Posterior cingulate gyrus (tissue), 11 donors: ENCODE results near the gene KLHDC3.
"Not testable (repeated sequence)": the region's sequence is repeated elsewhere in the genome, so short reads cannot be mapped to it uniquely, and the experiment has no call there.

ENCODE experiments used
- DNase-seq, 10 donors: peaks; one replicate each; pipeline versions ENCODE4 v3.0.0 to v3.0.0-alpha.2; 2020 to 2021; ENCODE audit warnings: mixed read lengths in 3 of 10
- intact Hi-C: fragments of 100-400 bp; cut with DNase I; formaldehyde crosslinking; loops from one replicate; pipeline ENCODE4 v1.15.1; 2023

KLHDC3 gene

GRCh38 chr6:42987533-42988451 is 26.3 kb upstream of the KLHDC3 start:
- intact Hi-C loops = loop anchor here (10.0 kb wide), 1 partner anchor 67 kb away; the partner anchor contains the start of genes CUL7, KLC4 and MRPL2
- DNase-seq = peak in 2 of 10 donors; percentile 26 to 35

- intact Hi-C loops = loop anchor here (10.0 kb wide), 1 partner anchor 66 kb away; the partner anchor contains the start of genes CUL7, KLC4 and MRPL2
- peak in 1 of 10 donors; percentile 29 for DNase-seq
Observed at GRCh38 chr6:42988486-42989020, 25.5 kb upstream of the KLHDC3 start.

GRCh38 chr6:42989923-42990322 is 24.1 kb upstream of the KLHDC3 start:
- peak in 1 of 10 donors; percentile 14 for DNase-seq
- intact Hi-C loops = loop anchor here (10.0 kb wide), 1 partner anchor 65 kb away; the partner anchor contains the start of genes CUL7, KLC4 and MRPL2

- intact Hi-C loops = no loop called here
- no peak for DNase-seq
Observed at GRCh38 chr6:42993445-42993844, 20.6 kb upstream of the KLHDC3 start.

DNA sequence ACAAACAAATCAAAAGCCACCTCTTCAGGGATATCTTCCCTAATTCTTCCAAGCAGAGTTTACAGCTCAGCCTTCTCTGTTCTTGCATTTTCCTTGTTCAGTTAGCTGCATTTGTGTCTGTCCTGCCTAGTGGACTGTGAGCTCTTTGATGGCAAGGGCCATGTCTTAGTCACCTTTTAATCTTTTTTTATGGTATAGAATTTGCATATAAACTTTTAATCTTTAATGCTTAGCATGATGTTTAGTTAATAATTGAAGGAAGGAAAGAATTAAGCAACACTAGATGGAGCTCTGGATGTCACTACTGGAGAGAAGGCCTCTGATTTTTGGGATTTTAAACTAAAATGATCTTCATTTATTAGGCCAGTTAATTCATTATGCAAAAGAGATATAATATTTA is 17.5 kb upstream of the KLHDC3 start:
- DNase-seq = peak in 1 of 10 donors; percentile 16
- intact Hi-C loops = no loop called here

GRCh38 chr6:42998205-42998604 is 15.8 kb upstream of the KLHDC3 start:
- intact Hi-C loops = not testable (repeated sequence)
- DNase-seq = peak in 1 of 10 donors; percentile 8

DNA sequence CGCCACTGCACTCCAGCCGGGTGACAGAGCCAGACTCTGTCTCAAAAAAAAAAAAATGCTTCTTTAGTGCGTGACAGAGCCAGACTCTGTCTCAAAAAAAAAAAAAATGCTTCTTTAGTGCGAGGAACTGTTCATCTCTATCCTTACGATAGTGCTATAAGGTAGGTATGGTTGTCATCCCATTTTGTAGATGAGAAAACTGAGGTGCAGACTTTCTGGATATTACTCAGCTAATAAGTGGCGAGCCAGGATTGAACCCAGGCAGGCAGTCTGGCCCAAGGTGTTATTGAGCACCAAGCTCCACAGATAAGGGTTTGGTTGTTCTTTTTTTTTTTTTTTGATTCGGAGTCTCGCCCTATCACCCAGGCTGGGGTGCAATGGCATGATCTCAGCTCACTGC is 12.2 kb upstream of the KLHDC3 start:
- intact Hi-C loops = no loop called here
- DNase-seq = peak in 1 of 10 donors; percentile 9

DNA sequence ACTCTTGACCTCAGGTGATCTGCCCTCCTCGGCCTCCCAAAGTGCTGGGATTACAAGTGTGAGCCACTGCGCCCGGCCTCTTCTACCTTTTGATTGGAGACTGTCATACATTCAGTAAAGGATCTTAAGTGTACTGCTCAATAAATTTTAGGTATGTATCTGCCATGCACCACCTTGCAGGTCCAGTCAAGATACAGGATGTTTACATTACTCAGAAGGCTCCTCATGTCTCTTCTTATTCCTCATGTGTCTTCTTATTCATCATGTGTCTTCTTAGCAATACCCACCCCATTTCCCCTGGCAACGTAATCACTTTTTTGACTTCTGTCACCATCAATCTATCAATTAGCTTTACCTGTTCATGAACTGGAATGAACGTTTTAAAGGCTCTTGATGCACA is 8.2 kb upstream of the KLHDC3 start:
- intact Hi-C loops = no loop called here
- DNase-seq = peak in 2 of 10 donors; percentile 24 to 31

DNA sequence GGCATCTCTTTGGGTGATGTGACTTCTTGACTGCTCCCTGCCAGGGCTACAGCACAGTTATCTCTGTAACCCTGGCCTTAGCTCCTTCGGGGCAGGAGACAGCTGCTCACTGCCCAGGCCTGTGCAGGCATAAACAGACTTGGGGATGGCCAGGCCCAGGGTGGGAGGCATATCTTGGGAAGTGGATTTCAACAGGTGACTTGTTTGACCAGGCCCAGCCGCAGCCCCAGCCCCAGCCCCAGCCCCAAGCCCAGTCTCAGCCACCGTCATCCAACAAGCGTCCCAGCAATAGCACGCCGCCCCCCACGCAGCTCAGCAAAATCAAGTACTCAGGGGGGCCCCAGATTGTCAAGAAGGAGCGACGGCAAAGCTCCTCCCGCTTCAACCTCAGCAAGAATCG is 7.8 kb upstream of the KLHDC3 start:
- peak in 2 of 10 donors; percentile 24 to 79 for DNase-seq
- intact Hi-C loops = no loop called here

GRCh38 chr6:43007126-43007525 is 6.9 kb upstream of the KLHDC3 start:
- DNase-seq = peak in 2 of 10 donors; percentile 29 to 52
- intact Hi-C loops = no loop called here

DNA sequence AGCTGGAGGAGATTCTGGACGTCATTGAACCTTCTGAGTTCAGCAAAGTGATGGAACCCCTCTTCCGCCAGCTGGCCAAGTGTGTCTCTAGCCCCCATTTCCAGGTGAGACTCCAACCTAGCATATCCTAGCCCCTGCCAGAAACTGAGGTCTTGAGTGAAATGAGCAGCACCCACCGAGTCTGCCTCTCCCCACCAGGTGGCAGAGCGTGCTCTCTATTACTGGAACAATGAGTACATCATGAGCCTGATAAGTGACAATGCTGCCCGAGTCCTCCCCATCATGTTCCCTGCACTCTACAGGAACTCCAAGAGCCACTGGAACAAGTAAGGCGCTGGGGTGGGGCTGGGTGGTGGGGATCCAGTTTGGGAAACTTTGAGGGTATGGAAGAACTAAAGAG is 4.9 kb upstream of the KLHDC3 start:
- intact Hi-C loops = no loop called here
- peak in 5 of 10 donors; percentile 28 to 89 (median 54) for DNase-seq

- peak in 2 of 10 donors; percentile 43 to 61 for DNase-seq
- intact Hi-C loops = loop anchor here (5.0 to 10.0 kb wide), 2 partner anchors 79 to 164 kb away; partner anchors contain the start of gene SRF
Observed at GRCh38 chr6:43011207-43011606, 2.8 kb upstream of the KLHDC3 start.

GRCh38 chr6:43012364-43012763 is 1.7 kb upstream of the KLHDC3 start:
- intact Hi-C loops = loop anchor here (5.0 to 10.0 kb wide), 2 partner anchors 80 to 162 kb away; partner anchors contain the start of gene SRF
- DNase-seq = peak in 2 of 10 donors; percentile 43 to 69

GRCh38 chr6:43013097-43013842 is 779 bp upstream of the KLHDC3 start:
- peak in 1 of 10 donors; percentile 11 for DNase-seq
- intact Hi-C loops = loop anchor here (5.0 to 10.0 kb wide), 2 partner anchors 81 to 162 kb away; partner anchors contain the start of gene SRF

- intact Hi-C loops = loop anchor here (5.0 to 10.0 kb wide), 2 partner anchors 82 to 160 kb away; partner anchors contain the start of gene SRF
Observed at GRCh38 chr6:43014434-43014909, 423 bp downstream of the KLHDC3 start.

GRCh38 chr6:43016176-43016942 is 2.3 kb downstream of the KLHDC3 start:
- intact Hi-C loops = loop anchor here (10.0 kb wide), 1 partner anchor 158 kb away; the partner anchor contains the start of gene SRF
- peak in 1 of 10 donors; percentile 64 for DNase-seq

More at GRCh38 chr6:43014434-43014909, 423 bp downstream of the KLHDC3 start:
- DNase-seq = no peak

- peak in 2 of 10 donors; percentile 61 to 67 for DNase-seq
- intact Hi-C loops = loop anchor here (10.0 kb wide), 1 partner anchor 158 kb away; the partner anchor contains the start of gene SRF
Observed at GRCh38 chr6:43016943-43017334, 2.9 kb downstream of the KLHDC3 start.

GRCh38 chr6:43019152-43019551 is 5.1 kb downstream of the KLHDC3 start:
- intact Hi-C loops = loop anchor here (10.0 kb wide), 1 partner anchor 156 kb away; the partner anchor contains the start of gene SRF
- DNase-seq = no peak
